HepG2 (cell line): Measurements from ENCODE around the gene TBC1D24. TPM values are rescaled to one million over a fixed set of nuclear protein-coding genes. Genes with fewer than 3 reads are reported as not detected.

ENCODE experiments used
- ATF7 ChIP-seq, 2 experiments: fragments of 450-650 bp in 1 of 2; sonication (generic) in 1 of 2; formaldehyde crosslinking in 1 of 2; IDR thresholded peaks; 2 replicates each; pipeline versions ENCODE4 v1.4.0 to v1.6.1; 2016 to 2020; ENCODE audit warnings: antibody characterized with exemption in 1 of 2, mild to moderate bottlenecking in 1 of 2, missing genetic modification reagents in 1 of 2
- HOXD1 ChIP-seq: sonication (generic); formaldehyde crosslinking; IDR thresholded peaks from 2 replicates; pipeline ENCODE4 v1.5.0; 2020; ENCODE audit warnings: missing genetic modification reagents
- MLLT10 ChIP-seq: sonication (generic); formaldehyde crosslinking; IDR thresholded peaks from 2 replicates; pipeline ENCODE4 v1.4.0; 2020; ENCODE audit warnings: missing genetic modification reagents
- NFIB ChIP-seq: sonication (generic); formaldehyde crosslinking; IDR thresholded peaks from 2 replicates; pipeline ENCODE4 v1.9.0; 2021; ENCODE audit warnings: missing genetic modification reagents, mild to moderate bottlenecking, borderline replicate concordance
- ZBTB33 ChIP-seq: sonication (generic); formaldehyde crosslinking; IDR thresholded peaks from 2 replicates; pipeline ENCODE4 v1.4.0; 2020; ENCODE audit warnings: missing genetic modification reagents
- ZBTB43 ChIP-seq: sonication (generic); formaldehyde crosslinking; conservative IDR thresholded peaks from 2 replicates; pipeline ENCODE4 v1.4.0; 2020; ENCODE audit warnings: missing genetic modification reagents
- ZNF160 ChIP-seq: sonication (generic); formaldehyde crosslinking; IDR thresholded peaks from 2 replicates; pipeline ENCODE4 v1.8.0; 2022; ENCODE audit warnings: mild to moderate bottlenecking, inconsistent platforms, missing genetic modification reagents
- ZNF432 ChIP-seq: sonication (generic); formaldehyde crosslinking; IDR thresholded peaks from 2 replicates; pipeline ENCODE4 v1.5.0; 2020; ENCODE audit warnings: missing genetic modification reagents, mild to moderate bottlenecking, borderline replicate concordance
- ZNF510 ChIP-seq: sonication (generic); formaldehyde crosslinking; IDR thresholded peaks from 2 replicates; pipeline ENCODE4 v1.4.0; 2020; ENCODE audit warnings: low read depth, mild to moderate bottlenecking, missing genetic modification reagents
- ZNF800 ChIP-seq: sonication (generic); formaldehyde crosslinking; IDR thresholded peaks from 2 replicates; pipeline ENCODE4 v1.4.0; 2020; ENCODE audit warnings: missing genetic modification reagents
- ZNF883 ChIP-seq: sonication (generic); formaldehyde crosslinking; IDR thresholded peaks from 2 replicates; pipeline ENCODE4 v1.5.1; 2020; ENCODE audit warnings: mild to moderate bottlenecking, missing genetic modification reagents; ENCODE audit errors: not compliant biosample characterization
- polyA plus RNA-seq, 8 experiments: library from polyadenylated mRNA; depleted of rRNA in 3 of 8; stranded (reverse) in 7 of 8; unstranded in 1 of 8; fragments of >200 nt; fragmentation: Illumina TruSeq in 4 of 8; extraction: Trizol in 4 of 8; gene quantifications; 2 replicates each; pipeline versions ENCODE4 v1.2.1 to v1.2.3, GENCODE V29; 2011 to 2016; ENCODE audit warnings: low read depth in 4 of 8, missing spikeins in 1 of 8, mixed read lengths in 1 of 8; ENCODE audit not compliant: insufficient read depth in 1 of 8
- total RNA-seq, 5 experiments: library from RNA; depleted of rRNA; stranded (reverse); fragments of >200 nt; fragmentation: Illumina TruSeq; extraction: Trizol; gene quantifications; 2 replicates each; pipeline ENCODE4 v1.2.3, GENCODE V29; 2016; ENCODE audit warnings: low read depth in 1 of 5
- TF ChIP-seq, protein P1 (sequence below): sonication (generic); formaldehyde crosslinking; IDR thresholded peaks from 2 replicates; pipeline ENCODE4 v1.4.0; 2020; ENCODE audit warnings: mild to moderate bottlenecking, missing genetic modification reagents
- TF ChIP-seq, protein P2 (sequence below): sonication (generic); formaldehyde crosslinking; IDR thresholded peaks from 2 replicates; pipeline ENCODE4 v1.4.0; 2020; ENCODE audit warnings: missing genetic modification reagents

Gene TBC1D24
- total and polyA plus RNA-seq, 2 of the 13 experiments (the other 11 are each of a cell fraction or from before 2014, with no cell fraction given): 7.7 to 13.7 TPM

- TF ChIP-seq, protein P1, sequence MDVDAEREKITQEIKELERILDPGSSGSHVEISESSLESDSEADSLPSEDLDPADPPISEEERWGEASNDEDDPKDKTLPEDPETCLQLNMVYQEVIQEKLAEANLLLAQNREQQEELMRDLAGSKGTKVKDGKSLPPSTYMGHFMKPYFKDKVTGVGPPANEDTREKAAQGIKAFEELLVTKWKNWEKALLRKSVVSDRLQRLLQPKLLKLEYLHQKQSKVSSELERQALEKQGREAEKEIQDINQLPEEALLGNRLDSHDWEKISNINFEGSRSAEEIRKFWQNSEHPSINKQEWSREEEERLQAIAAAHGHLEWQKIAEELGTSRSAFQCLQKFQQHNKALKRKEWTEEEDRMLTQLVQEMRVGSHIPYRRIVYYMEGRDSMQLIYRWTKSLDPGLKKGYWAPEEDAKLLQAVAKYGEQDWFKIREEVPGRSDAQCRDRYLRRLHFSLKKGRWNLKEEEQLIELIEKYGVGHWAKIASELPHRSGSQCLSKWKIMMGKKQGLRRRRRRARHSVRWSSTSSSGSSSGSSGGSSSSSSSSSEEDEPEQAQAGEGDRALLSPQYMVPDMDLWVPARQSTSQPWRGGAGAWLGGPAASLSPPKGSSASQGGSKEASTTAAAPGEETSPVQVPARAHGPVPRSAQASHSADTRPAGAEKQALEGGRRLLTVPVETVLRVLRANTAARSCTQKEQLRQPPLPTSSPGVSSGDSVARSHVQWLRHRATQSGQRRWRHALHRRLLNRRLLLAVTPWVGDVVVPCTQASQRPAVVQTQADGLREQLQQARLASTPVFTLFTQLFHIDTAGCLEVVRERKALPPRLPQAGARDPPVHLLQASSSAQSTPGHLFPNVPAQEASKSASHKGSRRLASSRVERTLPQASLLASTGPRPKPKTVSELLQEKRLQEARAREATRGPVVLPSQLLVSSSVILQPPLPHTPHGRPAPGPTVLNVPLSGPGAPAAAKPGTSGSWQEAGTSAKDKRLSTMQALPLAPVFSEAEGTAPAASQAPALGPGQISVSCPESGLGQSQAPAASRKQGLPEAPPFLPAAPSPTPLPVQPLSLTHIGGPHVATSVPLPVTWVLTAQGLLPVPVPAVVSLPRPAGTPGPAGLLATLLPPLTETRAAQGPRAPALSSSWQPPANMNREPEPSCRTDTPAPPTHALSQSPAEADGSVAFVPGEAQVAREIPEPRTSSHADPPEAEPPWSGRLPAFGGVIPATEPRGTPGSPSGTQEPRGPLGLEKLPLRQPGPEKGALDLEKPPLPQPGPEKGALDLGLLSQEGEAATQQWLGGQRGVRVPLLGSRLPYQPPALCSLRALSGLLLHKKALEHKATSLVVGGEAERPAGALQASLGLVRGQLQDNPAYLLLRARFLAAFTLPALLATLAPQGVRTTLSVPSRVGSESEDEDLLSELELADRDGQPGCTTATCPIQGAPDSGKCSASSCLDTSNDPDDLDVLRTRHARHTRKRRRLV (CRISPR knock-in tag): no peak
- TF ChIP-seq ZNF883 (CRISPR knock-in tag) (no peak), ZNF432 (CRISPR knock-in tag) (no peak), ZBTB43 (CRISPR knock-in tag) (peak; percentile 40; the same call in 1 of the 2 replicates), ZNF160 (0 out of 2 replicates have a peak, but pooled peaks have one; percentile 11), MLLT10 (CRISPR knock-in tag) (no peak), ATF7 (IDR thresholded peaks at IDR 0.05) (peak; percentile 91), ATF7 (CRISPR knock-in tag; IDR thresholded peaks at IDR 0.05) (peak; percentile 71; the same call in 1 of the 2 replicates), NFIB (CRISPR knock-in tag) (no peak), HOXD1 (CRISPR knock-in tag) (0 out of 2 replicates have a peak, but pooled peaks have one; percentile 40), ZNF510 (CRISPR knock-in tag) (no peak), ZNF800 (0 out of 2 replicates have a peak, but pooled peaks have one; percentile 4), ZBTB33 (CRISPR knock-in tag) (no peak)
- TF ChIP-seq, protein P2, sequence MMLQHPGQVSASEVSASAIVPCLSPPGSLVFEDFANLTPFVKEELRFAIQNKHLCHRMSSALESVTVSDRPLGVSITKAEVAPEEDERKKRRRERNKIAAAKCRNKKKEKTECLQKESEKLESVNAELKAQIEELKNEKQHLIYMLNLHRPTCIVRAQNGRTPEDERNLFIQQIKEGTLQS (CRISPR knock-in tag): peak; percentile 23; the same call in 1 of the 2 replicates
Measured at GRCh38 chr16:2513405-2514332, 38.7 kb downstream of the TBC1D24 start, which contains the start of gene ATP6V0C (continued).
